WTC11 (cell line): ENCODE results near the gene CLCNKB. TPM values are rescaled to one million over a fixed set of nuclear protein-coding genes. Genes with fewer than 3 reads are reported as not detected.
A peak's percentile ranks its signal among the peaks of the same experiment; 100 is the strongest.

ENCODE experiments used
- ATAC-seq: fragments of 200-7000 bp; cut with Tn5 transposase; 2 replicates; pipeline ENCODE4 v1.10.0; 2021; ENCODE audit warnings: mild to moderate bottlenecking, moderate library complexity
- CTCF ChIA-PET: fragments of 300-600 bp; sonication (Branson Sonifier 250); formaldehyde crosslinking; loops from one replicate; lab custom pipeline; 2021; ENCODE audit warnings: antibody characterized with exemption; lab: Charles Lee
- POLR2A ChIA-PET: fragments of 350-600 bp; sonication (Branson Sonifier 250); formaldehyde crosslinking; loops from one replicate; lab custom pipeline; 2021; ENCODE audit warnings: antibody characterized with exemption; lab: Charles Lee
- DNase-seq: peaks from one replicate; pipeline ENCODE4 v3.0.0; 2021; ENCODE audit warnings: low spot score
- H3K27ac Mint-ChIP-seq: 2 replicates; pipeline ENCODE4 v1.8.0; 2021; ENCODE audit warnings: mixed read lengths
- H3K27me3 Mint-ChIP-seq: 2 replicates; pipeline ENCODE4 v1.8.0; 2021; ENCODE audit warnings: low read depth, mild to moderate bottlenecking, moderate library complexity, mixed read lengths
- H3K36me3 Mint-ChIP-seq: 2 replicates; pipeline ENCODE4 v1.8.0; 2021; ENCODE audit warnings: mixed read lengths
- H3K4me1 Mint-ChIP-seq: 2 replicates; pipeline ENCODE4 v1.8.0; 2022; ENCODE audit warnings: mixed read lengths
- H3K4me3 Mint-ChIP-seq: 2 replicates; pipeline ENCODE4 v1.8.0; 2021; ENCODE audit warnings: mild to moderate bottlenecking, moderate library complexity, mixed read lengths
- H3K9me3 Mint-ChIP-seq: 2 replicates; pipeline ENCODE4 v1.8.0; 2021; ENCODE audit warnings: mixed read lengths
- ATF3 ChIP-seq: sonication (generic); formaldehyde crosslinking; conservative IDR thresholded peaks from 2 replicates; pipeline ENCODE4 v1.8.1; 2022; ENCODE audit warnings: mild to moderate bottlenecking, missing genetic modification reagents
- FOXP4 ChIP-seq: sonication (generic); formaldehyde crosslinking; IDR thresholded peaks from 2 replicates; pipeline ENCODE4 v1.8.0; 2022; ENCODE audit warnings: mild to moderate bottlenecking, missing genetic modification reagents
- GABPB1 ChIP-seq: sonication (generic); formaldehyde crosslinking; IDR thresholded peaks from 2 replicates; pipeline ENCODE4 v1.8.1; 2023; ENCODE audit warnings: mild to moderate bottlenecking, missing genetic modification reagents
- HMGA2 ChIP-seq: fragments of 250-450 bp; sonication (Bioruptor Pico); IDR thresholded peaks from 2 replicates; pipeline ENCODE4 v1.4.0; 2021; ENCODE audit warnings: mild to moderate bottlenecking, moderate library complexity
- IRF1 ChIP-seq: sonication (generic); formaldehyde crosslinking; IDR thresholded peaks from 2 replicates; pipeline ENCODE4 v1.8.0; 2023; ENCODE audit warnings: missing genetic modification reagents
- MXD4 ChIP-seq: fragments of 250-450 bp; sonication (Bioruptor Pico); IDR thresholded peaks from 2 replicates; pipeline ENCODE4 v1.8.0; 2021; ENCODE audit warnings: mild to moderate bottlenecking, moderate library complexity, borderline replicate concordance
- NFE2L1 ChIP-seq: sonication (generic); formaldehyde crosslinking; IDR thresholded peaks from 2 replicates; pipeline ENCODE4 v1.8.1; 2023; ENCODE audit warnings: missing genetic modification reagents
- NFYB ChIP-seq: sonication (generic); formaldehyde crosslinking; conservative IDR thresholded peaks from 2 replicates; pipeline ENCODE4 v1.8.0; 2022; ENCODE audit warnings: low read depth, missing genetic modification reagents
- PRDM15 ChIP-seq: sonication (generic); formaldehyde crosslinking; IDR thresholded peaks from 2 replicates; pipeline ENCODE4 v1.8.0; 2022; ENCODE audit warnings: missing genetic modification reagents
- RORB ChIP-seq: fragments of 250-450 bp; sonication (Bioruptor Pico); IDR thresholded peaks from 2 replicates; pipeline ENCODE4 v1.9.0; 2021; ENCODE audit warnings: mild to moderate bottlenecking
- SMAD3 ChIP-seq: sonication (generic); formaldehyde crosslinking; IDR thresholded peaks from 2 replicates; pipeline ENCODE4 v1.8.0; 2022; ENCODE audit warnings: missing genetic modification reagents, mild to moderate bottlenecking, borderline replicate concordance
- SP1 ChIP-seq: sonication (generic); formaldehyde crosslinking; conservative IDR thresholded peaks from 2 replicates; pipeline ENCODE4 v1.8.1; 2022; ENCODE audit warnings: missing genetic modification reagents
- TP53 ChIP-seq: sonication (generic); formaldehyde crosslinking; IDR thresholded peaks from 2 replicates; pipeline ENCODE4 v1.8.1; 2023; ENCODE audit warnings: mild to moderate bottlenecking, missing genetic modification reagents
- USF2 ChIP-seq: sonication (generic); formaldehyde crosslinking; IDR thresholded peaks from 2 replicates; pipeline ENCODE4 v1.8.1; 2023; ENCODE audit warnings: mild to moderate bottlenecking, missing genetic modification reagents, moderate library complexity
- ZBTB21 ChIP-seq: sonication (generic); formaldehyde crosslinking; IDR thresholded peaks from 2 replicates; pipeline ENCODE4 v1.8.1; 2023; ENCODE audit warnings: mild to moderate bottlenecking, missing genetic modification reagents, borderline replicate concordance
- ZBTB43 ChIP-seq: sonication (generic); formaldehyde crosslinking; IDR thresholded peaks from 2 replicates; pipeline ENCODE4 v1.8.1; 2023; ENCODE audit warnings: mild to moderate bottlenecking, missing genetic modification reagents
- ZNF138 ChIP-seq: sonication (generic); formaldehyde crosslinking; conservative IDR thresholded peaks from 2 replicates; pipeline ENCODE4 v1.8.1; 2022; ENCODE audit warnings: mild to moderate bottlenecking, moderate library complexity, missing genetic modification reagents
- ZNF317 ChIP-seq: sonication (generic); formaldehyde crosslinking; IDR thresholded peaks from 2 replicates; pipeline ENCODE4 v1.8.1; 2023; ENCODE audit warnings: low read depth, mild to moderate bottlenecking, moderate library complexity, missing genetic modification reagents, borderline replicate concordance
- ZNF396 ChIP-seq: fragments of 250-450 bp; sonication (Bioruptor Pico); IDR thresholded peaks from 2 replicates; pipeline ENCODE4 v1.8.0; 2021; ENCODE audit warnings: mild to moderate bottlenecking, moderate library complexity, borderline replicate concordance
- total RNA-seq: library from RNA; stranded (reverse); gene quantifications from 3 replicates; pipeline ENCODE4 v1.2.3, GENCODE V29; 2021

The CLCNKB gene
- total RNA-seq, 1 experiment from 2014 or later = 1.8 TPM

- ChIA-PET POLR2A (interaction anchor here (0.7 to 1.3 kb wide), 2 partner anchors 13 to 15 kb away, joined by 3 to 4 read pairs; no protein-coding TSS in a partner anchor), CTCF (interaction anchor here (0.6 to 4.1 kb wide), 3 partner anchors 12 to 64 kb away, joined by 3 to 20 read pairs (median 18); no protein-coding TSS in a partner anchor)
- H3K4me3 Mint-ChIP-seq = peak overlapping the region; percentile 66
- no peaks in the 10 kb centered on the region for H3K36me3 Mint-ChIP-seq
- no peaks in the 10 kb centered on the region for H3K27me3 Mint-ChIP-seq
- no peak overlapping the region for H3K27ac Mint-ChIP-seq
- DNase-seq = no peak
- no peak for ATAC-seq
- H3K9me3 Mint-ChIP-seq = no peaks in the 10 kb centered on the region
- H3K4me1 Mint-ChIP-seq = peaks cover 59% of the 10 kb centered on the region
- TF ChIP-seq RORB (CRISPR knock-in tag) (no peak), SP1 (CRISPR knock-in tag) (no peak), NFYB (CRISPR knock-in tag) (no peak), HMGA2 (no peak), IRF1 (CRISPR knock-in tag) (no peak), GABPB1 (CRISPR knock-in tag) (no peak), PRDM15 (CRISPR knock-in tag) (no peak), TP53 (CRISPR knock-in tag) (no peak), ZBTB21 (CRISPR knock-in tag) (no peak), FOXP4 (no peak), SMAD3 (CRISPR knock-in tag) (no peak), ZNF396 (CRISPR knock-in tag) (no peak), ZNF138 (no peak)
These were observed 29.7 kb upstream of the CLCNKB start for GRCh38 chr1:16013908-16014258.

GRCh38 chr1:16014509-16015482 is 28.8 kb upstream of the CLCNKB start:
- ATAC-seq = no peak
- peaks cover under 1% of the 10 kb centered on the region for H3K27me3 Mint-ChIP-seq
- H3K27ac Mint-ChIP-seq = no peak overlapping the region; the same call in 1 of the 2 replicates
- TF ChIP-seq NFE2L1 (CRISPR knock-in tag) = no peak
- no peak for TF ChIP-seq ZBTB43
- TF ChIP-seq ATF3 (CRISPR knock-in tag) = no peak
- TF ChIP-seq ZNF317 = no peak
- no peak for TF ChIP-seq MXD4 (CRISPR knock-in tag)
- TF ChIP-seq ZNF138 = no peak
- TF ChIP-seq USF2 (CRISPR knock-in tag) = no peak
- no peak for TF ChIP-seq ZBTB21 (CRISPR knock-in tag)
- TF ChIP-seq, all 79 proteins: peak for 0
- ChIA-PET CTCF (interaction anchor here (0.6 to 4.1 kb wide), 5 partner anchors 10 to 59 kb away, joined by 3 to 18 read pairs (median 4); partner anchors contain the start of gene FAM131C), POLR2A (no interaction called here)
- DNase-seq = no peak
- Mint-ChIP-seq H3K4me3 (peak overlapping the region; percentile 25; the same call in 1 of the 2 replicates), H3K9me3 (no peaks in the 10 kb centered on the region), H3K36me3 (no peaks in the 10 kb centered on the region), H3K4me1 (peaks cover 65% of the 10 kb centered on the region)
